Activated T-cell treated with anti-CD3 and anti-CD28 coated beads for 1 hour (primary cell): ENCODE measurements around the gene SMIM15.
"Not testable (repeated sequence)": the region's sequence is repeated elsewhere in the genome, so short reads cannot be mapped to it uniquely, and the experiment has no call there.

Experiments
- DNase-seq: peaks from one replicate; pipeline ENCODE4 v3.0.0-alpha.2; 2020; ENCODE audit warnings: low read depth

The SMIM15 gene

GRCh38 chr5:61162010-61162831 is at the start of gene SMIM15:
SMIM15 (minus strand) TSS chr5:61162468; CDS start chr5:61160171, 2,297 bp downstream.
- peak; percentile 61 for DNase-seq

GRCh38 chr5:61207884-61208283 is 45.6 kb upstream of the SMIM15 start:
- no peak for DNase-seq

- DNase-seq = no peak
These were observed 42.7 kb upstream of the SMIM15 start for GRCh38 chr5:61205013-61205412.

- no peak for DNase-seq
These were observed 39.9 kb upstream of the SMIM15 start for GRCh38 chr5:61202213-61202612.

GRCh38 chr5:61200582-61201155 is 38.4 kb upstream of the SMIM15 start:
- no peak for DNase-seq

GRCh38 chr5:61198606-61199005 is 36.3 kb upstream of the SMIM15 start:
- DNase-seq = no peak

GRCh38 chr5:61187826-61188225 is 25.6 kb upstream of the SMIM15 start:
- DNase-seq = not testable (repeated sequence)

GRCh38 chr5:61187352-61187751 is 25.1 kb upstream of the SMIM15 start:
- not testable (repeated sequence) for DNase-seq

GRCh38 chr5:61186634-61187033 is 24.4 kb upstream of the SMIM15 start:
- DNase-seq = no peak

GRCh38 chr5:61184708-61185107 is 22.4 kb upstream of the SMIM15 start:
- DNase-seq = no peak

- DNase-seq = no peak
These were observed 21.3 kb upstream of the SMIM15 start for GRCh38 chr5:61183538-61183937.

GRCh38 chr5:61182449-61182848 is 20.2 kb upstream of the SMIM15 start:
- no peak for DNase-seq

- no peak for DNase-seq
These were observed 18.6 kb upstream of the SMIM15 start for GRCh38 chr5:61180886-61181285.

GRCh38 chr5:61178702-61179101 is 16.4 kb upstream of the SMIM15 start:
- no peak for DNase-seq

GRCh38 chr5:61177716-61178115 is 15.4 kb upstream of the SMIM15 start:
- no peak for DNase-seq

- DNase-seq = no peak
These were observed 14.8 kb upstream of the SMIM15 start for GRCh38 chr5:61177070-61177469.

GRCh38 chr5:61176631-61177030 is 14.4 kb upstream of the SMIM15 start:
- DNase-seq = no peak

GRCh38 chr5:61171479-61171878 is 9.2 kb upstream of the SMIM15 start:
- no peak for DNase-seq

- DNase-seq = no peak
These were observed 6.7 kb upstream of the SMIM15 start for GRCh38 chr5:61168951-61169350.

- DNase-seq = no peak
These were observed 5.1 kb upstream of the SMIM15 start for GRCh38 chr5:61167382-61167781.

GRCh38 chr5:61163905-61164304 is 1.6 kb upstream of the SMIM15 start:
- no peak for DNase-seq

GRCh38 chr5:61162832-61163567 is 732 bp upstream of the SMIM15 start:
- DNase-seq = no peak

- DNase-seq = no peak
These were observed 1.8 kb downstream of the SMIM15 start for GRCh38 chr5:61160497-61160896.
